HG03196 (cell line): Measurements from ENCODE around the gene PRR13.
"Not testable (repeated sequence)": the region's sequence is repeated elsewhere in the genome, so short reads cannot be mapped to it uniquely, and the experiment has no call there.

Experiments
- ATAC-seq: cut with Tn5 transposase; IDR thresholded peaks from one replicate; pipeline ENCODE4 v1.9.1; 2021; ENCODE audit not compliant: unreplicated experiment

The PRR13 gene

DNA sequence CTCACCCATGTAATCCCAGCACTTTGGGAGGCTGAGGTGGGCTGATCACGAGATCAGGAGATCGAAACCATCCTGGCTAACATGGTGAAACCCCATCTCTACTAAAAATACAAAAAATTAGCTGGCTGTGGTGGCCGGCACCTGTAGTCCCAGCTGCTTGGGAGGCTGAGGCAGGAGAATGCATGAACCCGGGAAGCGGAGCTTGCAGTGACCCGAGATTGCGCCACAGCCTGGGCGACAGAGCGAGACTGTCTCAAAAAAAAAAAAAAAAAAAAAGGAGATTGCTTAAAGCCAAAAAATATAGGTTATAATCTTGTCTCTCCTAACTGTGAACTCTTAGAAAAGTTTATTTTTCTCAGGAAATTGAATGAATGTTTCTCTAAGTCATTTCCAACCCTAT is 6.2 kb upstream of the PRR13 start:
- not testable (repeated sequence) for ATAC-seq

DNA sequence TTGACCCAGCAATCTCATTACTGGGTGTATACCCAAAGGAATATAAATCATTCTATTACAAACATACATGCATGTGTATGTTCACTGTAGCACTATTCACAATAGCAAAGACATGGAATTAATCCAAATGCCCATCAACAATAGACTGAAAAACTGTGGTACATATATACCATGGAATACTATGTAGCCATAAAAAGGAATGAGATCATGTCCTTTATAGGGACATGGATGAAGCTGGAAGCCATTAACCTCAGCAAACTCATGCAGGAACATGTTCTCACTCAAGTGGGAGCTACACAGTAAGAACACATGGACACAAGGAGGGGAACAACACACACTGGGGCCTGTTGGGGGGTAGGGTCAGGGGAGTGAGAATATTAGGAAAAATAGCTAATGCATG is 2.0 kb upstream of the PRR13 start:
- ATAC-seq = not testable (repeated sequence)

DNA sequence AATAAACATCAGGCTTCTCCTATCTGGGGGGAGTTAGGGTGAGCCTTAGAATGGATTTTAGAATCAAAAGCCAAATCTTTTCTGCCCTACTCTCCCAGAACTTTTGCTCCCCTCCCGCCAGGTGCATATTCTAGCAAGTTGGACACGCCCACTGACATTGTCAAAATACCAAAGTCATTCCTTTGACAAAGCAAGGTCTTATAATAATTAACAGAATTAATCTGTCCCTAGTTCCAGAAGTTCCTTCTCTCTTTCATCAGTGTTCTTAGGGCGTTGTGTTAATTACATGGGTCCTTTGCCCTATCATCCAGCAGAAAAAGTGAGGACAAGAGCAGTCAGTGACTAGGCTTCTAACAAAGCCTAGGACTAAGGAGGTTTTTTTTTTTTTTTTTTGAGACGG is 2.4 kb downstream of the PRR13 start:
- no peak for ATAC-seq

DNA sequence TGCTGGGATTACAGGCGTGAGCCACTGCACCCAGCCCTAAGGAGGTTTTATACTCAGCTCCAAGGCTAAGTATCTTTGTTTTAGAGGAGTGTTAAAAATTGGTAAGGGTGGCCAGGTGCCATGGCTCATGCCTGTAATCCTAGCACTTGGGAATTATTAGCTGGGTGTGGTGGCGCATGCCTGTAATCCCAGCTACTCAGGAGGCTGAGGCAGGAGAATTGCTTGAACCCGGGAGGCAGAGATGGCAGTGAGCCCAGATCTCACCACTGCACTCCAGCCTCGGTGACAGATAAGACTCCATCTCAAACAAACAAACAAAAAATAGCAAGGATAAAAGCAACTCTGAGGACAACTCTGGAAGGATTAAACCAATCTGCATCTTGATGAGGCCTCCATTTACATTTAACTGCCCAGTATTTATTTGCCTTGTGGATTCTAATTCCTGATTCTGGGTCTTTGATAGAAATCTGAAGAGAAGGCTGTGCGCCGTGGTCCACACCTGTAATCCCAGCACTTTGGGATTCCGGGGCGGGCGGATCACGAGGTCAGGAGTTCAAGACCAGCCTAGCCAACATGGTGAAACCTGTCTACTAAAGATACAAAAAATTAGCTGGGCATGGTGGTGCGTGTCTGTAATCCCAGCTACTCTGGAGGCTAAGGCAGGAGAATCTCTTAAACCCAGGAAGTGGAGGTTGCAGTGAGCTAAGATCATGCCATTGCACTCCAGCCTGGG is 3.2 kb downstream of the PRR13 start:
- not testable (repeated sequence) for ATAC-seq

DNA sequence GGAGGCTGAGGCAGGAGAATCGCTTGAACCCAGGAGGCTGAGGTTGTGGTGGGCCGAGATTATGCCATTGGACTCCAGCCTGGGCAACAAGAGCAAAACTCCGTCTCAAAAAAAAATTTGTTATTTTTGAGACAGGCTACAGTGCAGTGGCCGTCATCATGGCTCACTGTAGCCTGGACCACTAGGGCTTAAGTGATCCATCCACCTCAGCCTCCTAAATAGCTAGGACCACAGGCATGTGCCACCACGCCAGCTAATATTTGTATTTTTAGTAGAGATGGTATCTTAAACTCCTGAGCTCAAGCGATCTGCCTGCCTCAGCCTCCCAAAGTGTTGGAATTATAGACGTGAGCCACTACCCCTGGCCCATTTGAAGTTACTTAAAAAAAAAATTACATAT is 9.4 kb downstream of the PRR13 start:
- no peak for ATAC-seq

DNA sequence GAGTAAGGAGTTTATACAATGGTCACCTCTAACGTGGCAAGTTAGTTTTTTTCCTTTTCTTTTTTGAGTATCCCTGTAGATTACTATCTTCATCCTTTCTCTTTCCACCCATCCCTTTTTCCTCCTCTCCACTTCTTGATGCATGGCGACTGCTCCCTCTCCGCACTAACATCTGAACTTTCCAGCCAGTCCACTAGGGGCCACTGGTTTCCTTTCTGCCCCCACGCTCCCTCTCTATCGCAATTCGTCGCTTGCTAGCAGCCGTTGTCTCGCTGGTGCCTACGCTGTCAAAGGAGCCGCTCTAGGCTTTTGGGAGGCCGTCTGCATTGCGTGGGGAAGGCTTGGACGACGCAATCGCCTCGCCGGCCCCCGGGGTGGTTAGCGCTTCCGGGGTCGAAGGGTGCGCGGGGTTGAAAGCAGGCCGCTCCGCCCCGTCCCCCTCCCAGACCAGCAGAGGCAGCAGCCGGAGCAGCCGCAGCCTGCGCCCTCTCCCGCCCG is 10.2 kb downstream of the PRR13 start, which contains the start of gene PCBP2:
Gene PCBP2 (plus strand): TSS at position 442 of the 498 bp plus-strand sequence. CDS start 2,699 bp downstream, outside the sequence.
- peak; percentile 97 for ATAC-seq

DNA sequence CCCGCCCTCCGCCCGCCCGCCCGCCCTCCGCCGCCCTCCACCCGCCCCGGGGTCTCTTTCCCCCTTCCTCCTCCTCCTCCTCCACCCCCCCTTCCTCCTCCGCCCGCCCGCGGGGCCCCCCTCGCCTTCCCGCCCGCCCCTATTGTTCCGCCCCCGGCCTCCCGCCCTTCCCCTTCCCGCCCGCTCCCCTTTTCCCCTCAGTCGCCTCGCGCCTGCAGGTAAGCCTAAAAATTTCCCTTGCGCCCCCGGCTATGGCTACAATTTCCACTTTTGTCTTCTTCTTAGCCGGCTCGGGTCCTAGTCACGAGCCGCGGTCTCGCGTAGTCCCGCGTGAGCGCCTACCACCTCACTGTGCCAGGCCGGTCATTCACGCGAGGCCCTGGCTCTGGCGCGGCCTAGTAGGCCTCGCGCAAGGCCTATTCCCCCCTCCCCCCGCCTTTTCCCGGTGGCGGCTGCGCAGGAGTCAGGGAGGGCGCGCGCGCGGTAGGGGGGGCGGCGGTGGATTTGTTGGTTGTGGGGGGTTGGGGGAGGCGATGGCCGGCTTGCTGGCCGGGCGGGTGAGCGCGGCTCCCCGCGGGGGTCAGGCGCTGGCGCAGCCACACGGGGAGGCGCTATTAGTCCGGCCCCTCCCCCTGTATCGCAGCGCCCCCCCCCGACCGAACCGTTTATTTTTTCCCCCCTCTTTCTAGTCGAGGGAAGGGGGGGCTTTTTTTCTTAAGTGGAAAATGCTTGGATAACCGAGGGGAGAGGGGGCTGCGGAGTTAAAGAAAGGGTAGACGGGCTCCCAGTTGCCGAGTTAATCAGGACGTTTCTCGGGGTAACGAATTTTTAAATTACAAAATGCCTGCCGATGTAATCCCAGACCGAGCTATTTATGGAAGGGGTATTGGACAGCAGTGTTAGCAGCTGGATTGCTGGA is 10.9 kb downstream of the PRR13 start:
- ATAC-seq = no peak

DNA sequence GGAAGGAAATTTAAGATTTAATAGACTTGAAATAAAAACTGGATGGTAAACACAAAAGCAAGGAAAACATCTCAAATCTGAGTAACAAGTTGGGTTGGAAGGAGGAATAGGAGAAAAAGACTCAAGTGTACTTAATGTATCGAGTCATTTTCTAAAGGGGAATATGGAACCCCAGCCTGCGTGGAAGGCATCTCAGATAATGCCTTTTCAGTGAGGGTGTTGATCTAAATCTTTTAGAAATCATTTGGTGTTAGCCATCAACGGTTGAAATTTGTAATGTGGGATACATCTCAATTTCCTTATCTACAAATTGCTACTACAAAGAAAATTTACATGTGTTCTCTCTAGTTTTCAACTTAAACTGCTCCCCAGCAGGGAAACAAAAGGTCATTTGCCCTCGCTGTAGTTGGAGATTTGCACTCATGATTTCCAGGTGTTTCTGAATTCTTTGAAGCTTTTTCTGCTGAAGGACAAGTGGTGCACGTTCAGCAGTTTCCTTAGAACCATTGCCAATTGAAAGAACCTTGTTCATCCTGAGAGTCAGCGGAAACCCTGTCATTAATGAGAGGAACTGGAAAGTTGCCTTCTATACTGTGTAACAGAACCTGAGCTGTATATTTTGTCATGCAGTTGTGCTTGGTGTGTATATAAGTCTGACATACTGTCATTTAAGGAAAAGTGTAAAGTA is 12.6 kb downstream of the PRR13 start:
- ATAC-seq = no peak

DNA sequence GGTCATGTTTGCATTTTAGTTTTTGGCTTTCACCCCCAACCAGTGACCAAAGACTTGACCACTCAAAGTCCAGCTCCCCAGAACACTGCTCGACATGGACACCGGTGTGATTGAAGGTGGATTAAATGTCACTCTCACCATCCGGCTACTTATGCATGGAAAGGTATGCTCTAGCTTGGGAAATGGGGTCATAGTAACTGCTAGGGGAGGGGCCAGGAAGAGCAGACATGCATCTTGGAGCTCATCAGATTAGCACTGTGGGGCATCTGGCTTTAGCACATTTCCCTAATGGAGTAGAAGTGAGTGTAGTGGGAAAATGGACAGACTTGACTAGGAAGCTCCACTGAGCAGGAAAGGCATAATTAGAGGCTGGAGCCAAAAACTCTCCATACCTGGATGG is 13.2 kb downstream of the PRR13 start:
- no peak for ATAC-seq

DNA sequence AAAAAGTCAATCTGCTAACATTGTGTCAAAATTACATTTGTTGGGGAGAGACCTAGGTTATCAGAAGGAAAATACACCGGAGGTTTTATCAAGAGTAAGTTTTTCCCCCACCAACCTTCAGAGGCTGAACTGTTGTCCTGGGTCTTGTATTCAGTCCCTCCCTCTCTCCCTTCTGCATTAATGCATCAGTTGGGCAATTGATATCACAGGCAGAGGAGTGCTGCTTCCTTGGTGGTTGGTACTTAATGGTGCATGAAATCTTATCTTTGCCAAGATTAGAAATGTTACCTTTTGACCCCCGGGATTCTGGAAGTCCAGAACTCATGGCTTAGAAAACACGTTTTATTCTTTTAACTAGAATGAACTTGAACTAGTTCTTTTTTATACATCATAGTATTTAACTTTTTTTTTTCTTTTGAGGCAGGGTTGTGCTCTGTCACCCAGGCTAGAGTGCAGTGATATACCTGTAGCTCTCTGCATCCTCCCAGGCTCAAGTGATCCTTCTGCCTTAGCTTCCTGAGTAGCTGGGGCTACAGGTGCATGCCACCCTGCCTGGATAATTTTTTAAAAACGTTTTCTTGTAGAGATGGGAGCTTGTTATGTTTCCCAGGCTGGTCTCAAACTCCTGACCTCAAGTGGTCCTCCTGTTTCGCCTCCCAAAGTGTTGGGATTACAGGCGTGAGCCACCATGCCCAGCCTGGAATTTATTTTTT is 15.3 kb downstream of the PRR13 start:
- ATAC-seq = no peak

DNA sequence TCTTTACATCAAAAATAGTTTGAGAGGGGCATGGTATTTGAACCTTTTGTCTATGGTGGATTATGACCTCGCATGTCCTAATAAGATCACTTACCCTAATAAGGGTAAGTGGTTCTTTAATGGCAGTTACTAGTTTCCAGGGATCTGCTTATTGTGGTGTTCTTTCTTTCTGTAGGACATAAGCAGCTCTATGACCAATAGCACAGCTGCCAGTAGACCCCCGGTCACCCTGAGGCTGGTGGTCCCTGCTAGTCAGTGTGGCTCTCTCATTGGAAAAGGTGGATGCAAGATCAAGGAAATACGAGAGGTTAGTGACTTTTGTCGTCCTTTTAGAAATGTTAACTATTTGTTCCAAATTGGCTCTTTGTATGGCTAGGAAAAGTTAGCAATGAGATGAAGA is 17.6 kb downstream of the PRR13 start:
- no peak for ATAC-seq

DNA sequence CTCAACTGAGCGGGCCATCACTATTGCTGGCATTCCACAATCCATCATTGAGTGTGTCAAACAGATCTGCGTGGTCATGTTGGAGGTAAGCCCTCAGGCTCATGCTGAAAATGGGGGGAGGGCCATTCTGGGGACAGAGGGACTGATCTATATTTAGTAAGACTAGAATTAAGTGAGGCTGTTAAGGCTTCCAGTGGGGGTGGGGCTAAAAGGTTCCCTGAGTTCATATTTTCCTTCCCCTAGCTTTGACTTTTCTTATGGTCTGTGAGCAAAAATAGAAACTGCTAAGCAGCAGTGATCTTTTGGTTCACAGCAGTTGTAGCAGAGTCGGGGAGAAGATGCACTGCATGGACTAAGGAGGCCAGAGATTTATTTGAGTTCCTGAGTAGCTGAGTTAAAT is 19.5 kb downstream of the PRR13 start:
- ATAC-seq = no peak

DNA sequence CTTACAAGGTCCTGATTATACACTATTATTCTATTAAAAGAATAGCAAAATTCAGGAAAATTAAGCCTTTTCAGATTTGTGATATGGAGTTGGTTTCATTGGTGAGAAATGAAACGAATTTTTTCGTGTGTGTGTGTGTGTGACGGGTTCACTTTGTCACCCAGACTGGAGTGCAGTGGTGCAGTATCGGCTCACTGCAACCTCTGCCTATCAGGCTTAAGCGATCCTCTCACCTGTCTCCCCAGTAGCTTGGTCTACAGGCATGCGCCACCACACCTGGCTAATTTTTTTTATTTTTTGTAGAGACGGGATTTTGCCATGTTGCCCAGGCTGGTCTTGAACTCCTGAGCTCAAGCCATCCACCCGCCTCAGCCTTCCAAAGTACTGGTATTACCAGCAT is 20.1 kb downstream of the PRR13 start:
- no peak for ATAC-seq

DNA sequence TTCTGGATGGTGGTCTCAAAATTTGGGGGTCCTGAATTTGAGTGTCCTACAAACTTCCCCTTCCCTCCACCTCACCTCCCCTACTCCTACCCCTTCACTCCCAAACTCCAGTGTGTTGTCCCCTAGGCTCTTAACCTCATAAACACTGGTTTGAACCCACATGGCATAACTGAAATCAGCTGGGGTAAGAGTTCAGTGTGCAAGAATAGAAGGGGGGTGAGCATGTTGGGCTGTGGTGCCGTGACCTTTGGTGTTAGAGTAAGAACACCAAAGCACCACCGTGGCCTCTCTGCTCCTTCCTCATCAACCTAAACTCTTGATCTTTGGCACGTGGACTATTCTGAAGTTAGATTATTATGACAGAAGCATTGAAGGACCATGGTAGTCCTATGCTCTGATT is 21.4 kb downstream of the PRR13 start:
- ATAC-seq = no peak

DNA sequence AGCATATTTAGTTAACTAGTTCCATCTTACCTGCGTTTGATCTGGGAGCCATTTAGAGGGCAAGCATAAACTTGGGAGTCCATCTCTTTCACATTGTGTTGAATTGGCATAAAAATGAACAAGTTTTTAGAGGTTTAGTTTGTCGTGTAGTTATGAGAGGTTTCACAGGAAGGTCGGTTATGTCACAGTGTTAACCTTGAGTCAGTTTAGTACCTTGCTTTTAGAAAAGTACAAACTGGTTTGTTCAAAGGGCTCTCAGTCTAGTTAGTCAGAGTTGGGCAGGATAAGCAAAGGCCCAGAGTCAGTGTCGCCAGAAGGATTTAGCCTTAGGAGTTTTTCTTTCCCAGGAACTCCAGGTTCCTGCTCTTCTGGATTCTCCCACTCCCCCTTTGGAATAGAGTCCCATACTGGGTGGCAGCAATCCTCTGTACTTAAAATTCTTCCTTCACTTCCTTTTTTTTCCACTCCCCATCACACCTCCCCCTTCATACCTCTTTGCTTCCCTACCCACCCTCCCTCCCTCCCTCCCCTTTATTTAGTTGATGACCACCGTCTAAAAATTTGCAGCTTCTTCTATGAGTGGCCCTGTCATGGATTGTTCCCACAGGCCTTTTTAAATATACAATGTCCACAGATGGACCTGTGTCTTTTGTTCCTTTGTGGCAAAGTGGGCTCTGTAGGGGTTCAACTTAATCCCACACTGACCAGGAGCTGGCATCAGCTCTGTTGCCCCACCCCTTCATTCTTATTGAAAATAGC is 22.4 kb downstream of the PRR13 start:
- no peak for ATAC-seq

DNA sequence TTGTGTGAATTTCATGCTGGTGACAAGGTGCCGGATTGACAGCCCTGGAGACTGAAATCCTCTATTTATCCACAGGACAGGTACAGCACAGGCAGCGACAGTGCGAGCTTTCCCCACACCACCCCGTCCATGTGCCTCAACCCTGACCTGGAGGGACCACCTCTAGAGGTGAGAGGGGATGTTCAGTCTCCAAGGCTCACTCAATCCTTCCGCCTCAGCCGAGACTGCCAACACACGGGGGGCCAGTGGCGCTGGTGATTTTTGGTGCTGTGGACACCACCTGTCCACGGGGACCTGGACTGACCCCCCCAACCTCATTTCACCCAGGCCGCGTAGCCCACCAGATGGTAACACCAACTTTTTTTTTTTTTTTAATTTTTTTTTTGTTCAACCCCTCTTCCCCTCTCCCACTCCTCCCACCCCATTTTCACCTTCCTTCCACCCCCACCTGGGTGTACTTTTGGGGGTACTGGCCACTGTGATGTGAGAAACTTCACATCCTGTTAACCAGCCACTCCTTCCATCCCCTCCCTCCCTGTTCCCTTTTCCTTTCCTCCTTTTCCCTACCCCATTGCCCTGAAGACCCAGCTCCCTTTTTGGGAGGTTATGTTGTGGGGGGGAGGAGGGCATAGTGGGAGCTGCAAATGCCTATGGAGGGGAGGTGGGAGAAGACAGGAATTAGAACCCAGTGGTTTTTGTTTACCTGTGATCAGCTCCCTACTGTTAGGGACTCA is 23.3 kb downstream of the PRR13 start:
- no peak for ATAC-seq

DNA sequence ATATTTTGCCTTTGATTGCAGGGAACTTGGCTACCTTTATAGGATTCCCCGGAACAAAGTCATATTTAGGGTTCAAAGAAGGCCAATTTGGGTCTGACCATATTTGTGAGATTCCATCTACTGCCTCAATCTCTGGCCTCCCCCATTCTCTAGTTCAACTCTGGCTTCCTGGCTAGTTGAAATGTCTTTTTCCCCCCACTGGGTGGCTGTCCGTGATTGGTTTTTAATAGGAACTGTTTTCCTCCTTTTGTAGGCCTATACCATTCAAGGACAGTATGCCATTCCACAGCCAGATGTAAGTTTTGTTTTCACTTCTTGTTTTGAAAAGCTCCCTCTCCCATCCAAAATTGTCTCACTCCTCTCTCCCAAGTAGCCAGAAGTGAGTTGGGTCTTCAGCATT is 24.1 kb downstream of the PRR13 start:
- no peak for ATAC-seq

DNA sequence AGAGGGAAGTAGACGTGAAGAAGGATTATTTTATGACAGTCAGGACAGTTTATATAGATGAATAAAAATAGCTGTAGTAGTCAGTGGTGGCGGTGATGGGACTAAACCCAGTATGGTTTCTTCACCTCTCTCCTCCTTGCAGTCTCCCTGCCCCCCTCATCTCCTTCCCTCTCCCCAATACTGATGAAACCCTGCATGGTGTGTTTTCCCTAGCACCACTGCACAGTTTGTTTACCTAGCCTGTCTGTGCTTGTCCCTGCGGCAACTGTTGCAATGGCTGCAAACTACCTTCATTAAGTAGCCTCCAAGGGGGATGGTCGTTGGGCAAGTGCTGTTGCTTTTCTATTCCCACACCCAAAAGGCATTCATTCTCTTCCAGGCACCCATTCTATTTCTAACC is 25.1 kb downstream of the PRR13 start:
- no peak for ATAC-seq

DNA sequence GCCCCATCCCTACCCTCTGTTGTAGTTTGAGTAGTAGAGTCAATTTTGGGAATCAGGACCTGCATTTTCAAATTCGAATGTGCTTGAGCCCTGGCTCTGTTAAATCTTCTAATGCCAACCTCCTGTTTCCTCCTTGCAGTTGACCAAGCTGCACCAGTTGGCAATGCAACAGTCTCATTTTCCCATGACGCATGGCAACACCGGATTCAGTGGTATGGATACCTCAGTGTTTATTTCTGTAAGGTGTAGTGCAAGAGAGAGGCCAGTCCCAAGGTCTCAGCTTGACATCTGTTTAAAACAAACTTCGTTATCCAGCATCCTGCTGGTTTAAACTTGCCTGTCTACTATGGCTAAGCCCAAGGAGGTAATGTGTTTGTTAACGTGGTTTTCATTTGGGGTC is 25.5 kb downstream of the PRR13 start:
- no peak for ATAC-seq
